Measurements from ENCODE around the gene KRT84.

Gene KRT84

DNA sequence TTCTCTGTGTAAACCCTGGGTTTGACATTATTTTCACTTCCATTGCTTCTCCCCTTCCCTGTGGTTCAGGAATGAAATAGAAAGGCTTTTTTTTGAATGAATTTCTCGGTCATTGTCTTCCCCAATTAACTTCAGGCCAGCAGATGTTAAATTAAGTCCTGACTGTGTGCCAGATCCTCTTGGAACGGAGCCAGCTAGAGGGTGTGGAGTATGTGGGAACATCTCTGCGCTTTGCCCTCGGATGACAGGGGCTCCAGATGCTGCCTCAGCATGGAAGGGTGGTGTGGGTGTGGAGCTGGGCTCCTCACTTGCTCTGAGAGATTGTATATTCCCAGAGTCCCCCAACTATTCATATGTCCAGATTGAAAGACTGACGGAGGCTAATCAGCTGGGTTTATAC, 31.3 kb downstream of the KRT84 start:
- no peak for FAIRE-seq
- TF ChIP-seq, protein P1, sequence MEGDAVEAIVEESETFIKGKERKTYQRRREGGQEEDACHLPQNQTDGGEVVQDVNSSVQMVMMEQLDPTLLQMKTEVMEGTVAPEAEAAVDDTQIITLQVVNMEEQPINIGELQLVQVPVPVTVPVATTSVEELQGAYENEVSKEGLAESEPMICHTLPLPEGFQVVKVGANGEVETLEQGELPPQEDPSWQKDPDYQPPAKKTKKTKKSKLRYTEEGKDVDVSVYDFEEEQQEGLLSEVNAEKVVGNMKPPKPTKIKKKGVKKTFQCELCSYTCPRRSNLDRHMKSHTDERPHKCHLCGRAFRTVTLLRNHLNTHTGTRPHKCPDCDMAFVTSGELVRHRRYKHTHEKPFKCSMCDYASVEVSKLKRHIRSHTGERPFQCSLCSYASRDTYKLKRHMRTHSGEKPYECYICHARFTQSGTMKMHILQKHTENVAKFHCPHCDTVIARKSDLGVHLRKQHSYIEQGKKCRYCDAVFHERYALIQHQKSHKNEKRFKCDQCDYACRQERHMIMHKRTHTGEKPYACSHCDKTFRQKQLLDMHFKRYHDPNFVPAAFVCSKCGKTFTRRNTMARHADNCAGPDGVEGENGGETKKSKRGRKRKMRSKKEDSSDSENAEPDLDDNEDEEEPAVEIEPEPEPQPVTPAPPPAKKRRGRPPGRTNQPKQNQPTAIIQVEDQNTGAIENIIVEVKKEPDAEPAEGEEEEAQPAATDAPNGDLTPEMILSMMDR (IDR thresholded peaks at IDR 0.05; ENCODE audit: insufficient read depth, missing control alignments), result no peak
- DNase-seq (ENCODE audit: insufficient read length, low spot score), result no peak

DNA sequence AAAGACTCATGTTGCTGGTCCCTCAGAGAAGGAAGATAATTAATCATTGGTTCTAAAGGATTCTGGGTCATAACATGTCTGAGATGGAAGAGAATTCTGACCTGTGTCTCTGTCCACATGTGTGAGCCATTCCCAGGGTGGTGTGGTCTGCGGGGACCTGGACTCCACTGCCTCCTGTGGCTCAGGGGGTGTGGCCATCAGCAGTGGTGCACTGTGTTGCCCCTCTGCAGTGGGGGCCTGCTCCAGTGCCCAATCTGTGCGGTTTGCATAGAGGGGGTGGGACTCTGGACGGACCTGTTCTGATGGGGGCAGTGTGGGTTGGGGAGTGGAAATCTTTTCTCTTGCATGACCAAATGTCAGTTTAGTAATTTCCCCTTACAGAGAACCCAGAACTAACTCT, 31.7 kb downstream of the KRT84 start:
- DNase-seq (ENCODE audit: insufficient read length, low spot score), result no peak
- TF ChIP-seq, protein P1 (IDR thresholded peaks at IDR 0.05; ENCODE audit: insufficient read depth, missing control alignments), result no peak
- no peak for FAIRE-seq

DNA sequence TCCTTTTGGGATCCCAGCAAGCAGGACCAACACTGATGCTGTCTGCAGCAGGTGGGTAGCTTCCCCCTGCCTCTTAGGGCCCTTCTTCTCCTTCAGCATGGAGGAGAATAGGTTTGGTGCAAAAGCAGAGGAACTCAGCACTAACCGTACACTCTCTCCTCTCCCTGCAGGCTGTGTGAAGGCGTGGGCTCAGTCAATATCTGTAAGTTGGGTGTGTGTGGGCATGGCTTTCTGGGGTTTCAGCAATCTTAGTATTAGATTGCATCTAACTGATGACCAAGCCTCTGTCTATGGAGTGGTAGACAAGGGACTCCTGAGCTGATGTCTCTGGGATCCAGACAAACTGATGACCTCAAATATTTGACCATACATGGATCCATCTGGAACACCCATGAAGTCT, 32.5 kb downstream of the KRT84 start:
- TF ChIP-seq, protein P1 (IDR thresholded peaks at IDR 0.05; ENCODE audit: insufficient read depth, missing control alignments), result no peak
- FAIRE-seq (no peak), DNase-seq (ENCODE audit: insufficient read length, low spot score) (no peak)

DNA sequence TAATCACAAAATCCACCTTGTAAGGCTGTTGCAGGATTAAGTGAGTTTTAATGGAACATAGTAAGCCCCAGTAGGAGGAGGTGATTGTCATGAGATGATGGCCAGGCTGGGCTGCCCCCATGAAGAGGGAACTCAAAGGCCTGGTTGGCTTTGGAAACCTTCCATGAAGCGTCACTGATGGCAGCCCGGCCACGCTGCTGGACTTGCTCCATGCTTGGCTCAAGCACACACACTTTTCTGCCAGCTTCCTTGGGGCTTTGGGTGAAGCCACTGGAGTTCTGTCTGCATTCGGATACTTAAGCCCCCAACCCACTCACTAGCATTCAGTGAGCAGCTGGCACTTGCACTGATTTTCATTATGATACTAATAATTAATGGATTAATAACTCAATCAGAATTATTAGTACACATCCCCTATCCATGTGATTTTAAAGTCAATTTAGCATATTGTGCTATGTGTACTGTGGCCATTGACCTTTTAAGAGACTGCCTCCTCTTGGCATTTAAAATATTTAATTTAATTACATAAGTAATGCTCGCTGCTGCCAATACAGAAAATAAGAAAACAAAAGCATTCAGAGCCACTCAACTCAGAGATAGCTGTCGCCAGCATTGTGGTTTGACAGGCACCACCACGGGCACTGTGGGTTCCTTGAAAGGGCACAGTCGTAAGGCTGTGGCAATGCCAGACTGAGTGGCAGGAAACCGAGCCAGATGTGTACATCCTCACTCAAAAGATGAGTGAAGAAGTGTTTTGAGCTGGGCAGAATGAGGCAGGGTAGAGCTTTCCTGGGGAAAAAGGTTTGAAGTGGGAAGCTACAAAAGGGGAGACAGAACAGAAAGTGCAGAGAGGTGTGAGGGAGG, 34.0 kb downstream of the KRT84 start:
- TF ChIP-seq, protein P1 (IDR thresholded peaks at IDR 0.05; ENCODE audit: insufficient read depth, missing control alignments), result no peak
- no peak for DNase-seq (ENCODE audit: insufficient read length, low spot score)
- no peak for FAIRE-seq

DNA sequence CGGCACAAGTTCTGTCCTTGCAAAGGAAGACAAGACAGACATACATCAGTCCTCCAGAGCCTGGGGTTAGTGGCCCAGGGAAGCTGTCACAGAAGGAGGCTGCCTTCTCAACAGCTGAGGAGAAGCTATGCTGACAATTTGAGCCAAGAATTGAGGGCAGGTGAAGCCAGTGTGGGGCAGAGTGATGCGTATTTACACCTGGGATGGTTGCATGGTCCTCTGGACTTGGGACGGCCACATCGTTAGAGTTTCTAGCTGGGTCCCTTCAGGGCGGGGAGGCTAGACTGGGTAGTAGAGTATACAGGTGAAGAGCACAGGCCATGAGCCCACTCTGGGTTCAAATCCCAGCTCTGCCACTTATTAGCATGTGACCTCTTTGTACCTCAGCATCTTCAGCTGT, 34.7 kb downstream of the KRT84 start:
- FAIRE-seq (no peak), DNase-seq (ENCODE audit: insufficient read length, low spot score) (no peak)
- TF ChIP-seq, protein P1 (IDR thresholded peaks at IDR 0.05; ENCODE audit: insufficient read depth, missing control alignments), result no peak

DNA sequence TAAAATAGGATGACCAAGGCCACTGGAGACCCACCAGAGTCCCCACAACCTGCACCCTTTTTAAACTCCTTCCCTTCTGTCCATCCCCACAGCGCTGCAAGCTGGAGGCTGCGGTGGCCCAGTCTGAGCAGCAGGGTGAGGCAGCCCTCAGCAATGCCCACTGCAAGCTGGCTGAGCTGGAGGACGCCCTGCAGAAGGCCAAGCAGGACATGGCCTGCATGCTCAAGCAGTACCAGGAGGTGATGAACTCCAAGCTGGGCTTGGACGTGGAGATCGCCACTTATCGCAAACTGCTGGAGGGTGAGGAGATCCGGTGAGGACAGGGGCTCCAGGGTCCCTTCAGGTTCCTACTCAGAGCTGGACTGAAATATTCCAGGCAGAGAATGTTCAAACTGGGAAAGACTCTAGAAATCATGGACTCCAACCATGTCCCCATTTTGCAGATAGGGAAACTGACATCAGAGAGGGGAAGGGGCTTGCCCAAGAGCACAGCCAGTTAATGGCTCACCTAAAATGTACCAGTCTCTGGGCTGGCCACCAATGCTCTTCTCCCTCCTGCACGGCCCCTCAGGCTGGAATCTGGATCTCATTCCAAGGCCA, 35.3 kb downstream of the KRT84 start:
- no peak for DNase-seq (ENCODE audit: insufficient read length, low spot score)
- TF ChIP-seq, protein P1 (IDR thresholded peaks at IDR 0.05; ENCODE audit: insufficient read depth, missing control alignments), result no peak
- FAIRE-seq, result no peak

DNA sequence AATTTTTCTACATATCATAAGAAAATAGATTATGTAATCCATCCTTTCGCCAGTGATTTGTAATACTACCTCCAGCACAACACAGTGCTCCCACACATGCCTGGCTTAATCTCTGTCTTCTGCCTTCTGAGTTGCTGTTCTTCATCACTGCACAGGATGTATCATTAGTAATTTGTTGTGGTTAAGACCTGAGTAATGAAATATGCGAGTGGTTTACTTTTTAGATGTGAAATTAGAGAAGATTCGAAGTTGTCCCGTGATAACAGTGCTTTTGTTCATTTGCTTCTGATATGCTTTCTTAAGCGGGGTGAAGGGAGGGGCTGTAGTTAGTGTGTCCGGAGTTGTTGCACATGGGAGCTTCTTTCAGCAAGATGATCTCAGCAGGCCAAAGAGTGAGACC, 36.3 kb downstream of the KRT84 start:
- TF ChIP-seq, protein P1 (IDR thresholded peaks at IDR 0.05; ENCODE audit: insufficient read depth, missing control alignments), result no peak
- FAIRE-seq, result no peak
- DNase-seq (ENCODE audit: insufficient read length, low spot score), result no peak
